CD4-positive, alpha-beta T cell treated with Interleukin-1 beta for 1 hour (primary cell): ENCODE measurements around the gene MRPS10.
A peak's percentile ranks its signal among the peaks of the same experiment; 100 is the strongest.
"Not testable (repeated sequence)": the region's sequence is repeated elsewhere in the genome, so short reads cannot be mapped to it uniquely, and the experiment has no call there.

Experiments used
- DNase-seq, 2 donors: peaks; one replicate each; pipeline ENCODE4 v3.0.0-alpha.2; 2020 to 2022

The MRPS10 gene

GRCh38 chr6:42204768-42205282, 12.8 kb downstream of the MRPS10 start:
- DNase-seq: no peak

DNA sequence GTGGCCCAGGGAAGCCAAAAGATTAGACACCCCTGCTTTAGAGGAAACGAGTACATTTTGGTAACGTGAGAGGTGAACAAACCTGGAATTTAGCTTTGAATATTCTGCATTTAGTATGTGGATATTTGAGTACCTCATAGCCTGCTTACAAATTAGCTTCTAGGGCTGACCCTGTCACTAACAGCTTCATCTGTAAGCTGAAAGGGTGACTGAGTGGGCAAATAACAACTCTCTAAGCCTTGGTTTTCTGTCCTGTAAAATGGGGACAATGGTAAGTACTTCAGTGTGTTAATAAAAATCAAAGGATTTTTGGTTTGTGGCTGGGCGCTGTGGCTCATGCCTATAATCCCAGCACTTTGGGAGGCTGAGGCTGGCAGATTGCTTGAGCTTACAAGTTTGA, 14.5 kb downstream of the MRPS10 start:
- no peak for DNase-seq

DNA sequence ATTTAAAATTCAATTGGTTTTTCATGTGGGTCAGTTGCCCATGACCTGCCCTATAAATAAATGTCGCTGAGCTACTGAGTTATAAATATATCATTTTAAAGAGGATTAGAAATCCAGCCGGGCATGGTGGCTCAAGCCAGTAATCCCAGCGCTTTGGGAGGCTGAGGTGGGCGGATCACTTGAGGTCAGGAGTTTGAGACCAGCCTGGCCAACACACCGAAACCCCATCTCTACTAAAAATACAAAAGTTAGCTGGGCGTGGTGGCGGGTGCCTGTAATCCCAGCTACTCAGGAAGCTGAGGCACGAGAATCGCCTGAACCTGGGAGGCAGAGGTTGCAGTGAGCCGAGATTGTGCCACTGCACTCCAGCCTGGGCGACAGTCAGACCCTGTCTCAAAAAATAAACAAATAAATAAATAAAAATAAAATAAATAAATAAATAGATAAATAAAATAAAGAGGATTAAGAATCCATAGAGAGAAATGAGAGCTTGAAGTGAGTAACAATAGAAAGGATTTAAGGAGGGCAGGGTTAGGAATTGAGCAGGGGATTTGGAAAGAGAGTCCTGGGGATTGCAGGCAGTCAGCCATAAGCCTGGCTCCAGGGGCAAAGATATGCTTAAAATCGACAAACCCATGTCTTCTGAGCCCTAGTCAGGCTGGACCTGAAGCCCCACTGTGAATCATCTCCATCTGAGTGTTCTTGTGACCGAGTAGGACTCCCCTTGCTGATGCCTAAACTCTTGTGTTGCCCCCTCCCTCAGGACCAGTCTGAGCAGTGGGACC, 15.3 kb downstream of the MRPS10 start:
- DNase-seq: not testable (repeated sequence)

GRCh38 chr6:42201382-42201781, 16.3 kb downstream of the MRPS10 start:
- DNase-seq: no peak

DNA sequence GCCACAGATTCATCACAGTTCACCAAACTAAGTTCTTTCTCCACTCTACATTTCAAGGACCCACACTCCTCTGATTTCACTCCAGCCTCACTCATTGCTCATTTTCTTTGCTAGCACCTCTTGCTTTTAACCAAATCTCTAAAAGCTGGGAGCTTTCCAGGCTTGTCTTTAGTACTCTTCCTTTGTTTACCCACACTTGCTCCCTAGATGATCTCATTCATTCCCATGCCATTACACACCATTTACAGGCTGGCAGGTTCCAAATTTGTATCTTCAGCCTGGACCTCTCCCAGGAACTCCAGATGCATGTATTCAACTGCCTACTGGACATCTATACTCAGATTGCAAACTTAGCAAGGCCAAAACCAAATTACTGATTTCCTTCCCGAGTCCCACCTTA, 17.6 kb downstream of the MRPS10 start:
- no peak for DNase-seq

- DNase-seq: no peak
Measured at GRCh38 chr6:42199106-42199981, 18.3 kb downstream of the MRPS10 start.

DNA sequence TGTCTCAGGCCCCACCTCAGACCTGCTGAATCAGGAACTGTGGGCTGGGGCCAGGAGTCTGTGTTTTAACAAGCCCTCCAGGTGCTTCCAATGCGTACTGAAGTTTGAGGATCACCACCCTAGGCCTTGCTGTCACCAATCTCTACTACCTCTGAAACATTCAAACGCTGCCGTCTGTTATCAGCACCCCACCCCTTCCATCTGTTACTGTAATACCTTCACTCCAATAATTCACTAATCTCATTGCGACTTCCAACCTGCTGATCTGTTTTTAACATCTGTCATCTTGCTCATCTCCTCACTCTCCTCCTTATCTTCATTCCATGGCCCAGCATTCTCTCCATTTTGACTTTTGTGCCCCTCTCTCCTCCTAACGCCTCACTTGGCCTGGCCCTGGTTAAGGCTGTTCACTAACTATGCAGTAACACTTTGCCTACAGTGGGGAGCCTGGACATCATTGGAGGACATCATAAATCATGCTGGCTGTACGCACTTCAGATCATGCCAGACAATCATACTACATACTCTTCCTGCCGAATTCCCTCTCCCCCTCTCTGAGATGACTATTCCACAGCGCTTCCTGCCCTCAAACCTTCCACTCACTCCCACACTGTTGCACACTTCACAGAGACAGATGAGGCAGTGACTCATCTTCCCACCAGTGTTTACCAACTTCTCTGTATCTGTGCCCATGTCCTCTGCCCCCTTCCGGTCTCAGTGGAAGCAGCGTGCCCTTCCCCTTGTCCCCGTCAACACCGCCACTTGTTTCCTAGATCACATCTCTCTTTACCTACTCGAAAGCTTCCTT, 19.9 kb downstream of the MRPS10 start:
- no peak for DNase-seq

GRCh38 chr6:42195415-42195814, 22.2 kb downstream of the MRPS10 start:
- no peak for DNase-seq

- DNase-seq: no peak
Measured at GRCh38 chr6:42194056-42194455, 23.6 kb downstream of the MRPS10 start.

GRCh38 chr6:42193491-42193894, 24.2 kb downstream of the MRPS10 start:
- DNase-seq: no peak

DNA sequence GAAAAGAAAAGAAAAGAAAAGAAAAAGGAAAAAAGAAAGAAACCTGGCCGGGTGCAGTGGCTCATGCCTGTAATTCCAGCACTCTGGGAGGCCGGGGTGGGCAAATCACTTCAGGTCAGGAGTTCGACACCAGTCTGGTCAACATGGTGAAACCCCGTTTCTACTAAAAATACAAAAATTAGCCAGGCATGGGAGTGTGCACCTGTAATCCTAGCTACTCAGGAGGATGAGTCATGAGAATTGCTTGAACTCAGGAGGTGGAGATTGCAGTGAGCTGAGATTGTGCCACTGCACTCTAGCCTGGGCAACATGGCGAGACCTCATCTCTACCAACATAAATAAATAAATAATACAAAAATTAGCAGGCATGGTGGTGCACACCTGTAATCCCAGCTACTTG, 25.3 kb downstream of the MRPS10 start:
- DNase-seq: not testable (repeated sequence)

DNA sequence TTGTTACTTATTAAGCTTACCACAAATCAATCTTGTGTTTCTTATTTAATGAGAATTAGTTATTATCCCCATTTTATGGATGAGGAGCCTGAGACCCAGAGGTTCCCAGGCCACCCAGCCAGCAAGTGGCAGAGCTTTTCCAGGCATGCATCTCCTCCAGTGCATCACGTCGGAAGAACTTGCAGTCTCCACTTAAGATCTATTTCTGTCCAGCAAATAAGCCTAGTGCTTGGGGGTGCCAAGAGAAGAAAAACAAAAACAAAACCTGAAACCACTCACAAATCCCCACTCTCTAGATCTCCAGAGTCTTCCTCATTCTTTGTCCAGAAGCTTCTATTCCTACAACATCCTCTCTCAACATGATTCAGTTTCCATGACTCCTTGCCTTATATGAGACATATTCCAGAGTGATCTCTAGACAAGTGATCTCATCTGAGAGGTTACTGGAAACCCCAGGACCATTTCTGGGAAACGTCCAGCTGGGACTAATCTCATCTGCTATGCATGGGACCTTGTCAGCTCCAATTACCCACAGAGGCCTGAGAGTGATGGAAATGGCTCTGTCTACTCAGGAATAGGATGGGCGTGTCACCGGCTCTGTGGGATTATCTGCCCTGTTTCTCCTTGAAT, 27.0 kb downstream of the MRPS10 start:
- no peak for DNase-seq

DNA sequence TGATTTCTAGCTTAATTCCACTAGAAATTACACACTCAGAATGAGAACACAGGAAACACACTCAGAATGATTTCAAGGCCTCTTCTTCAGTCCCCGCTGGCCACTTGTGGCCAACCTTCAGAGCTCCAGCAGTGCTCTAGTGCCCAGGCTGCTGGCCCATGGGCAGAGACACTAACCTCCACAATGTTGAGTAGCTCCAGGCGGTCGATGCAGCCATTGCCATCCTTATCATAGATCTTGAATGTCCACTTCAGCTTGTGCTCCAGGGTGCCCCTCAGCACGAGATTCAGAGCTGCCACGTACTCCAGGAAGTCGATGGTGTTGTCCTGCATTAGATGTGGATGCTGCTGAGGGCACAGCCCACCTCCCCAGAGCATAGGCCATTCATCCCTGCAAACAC, 29.3 kb downstream of the MRPS10 start:
- no peak for DNase-seq

DNA sequence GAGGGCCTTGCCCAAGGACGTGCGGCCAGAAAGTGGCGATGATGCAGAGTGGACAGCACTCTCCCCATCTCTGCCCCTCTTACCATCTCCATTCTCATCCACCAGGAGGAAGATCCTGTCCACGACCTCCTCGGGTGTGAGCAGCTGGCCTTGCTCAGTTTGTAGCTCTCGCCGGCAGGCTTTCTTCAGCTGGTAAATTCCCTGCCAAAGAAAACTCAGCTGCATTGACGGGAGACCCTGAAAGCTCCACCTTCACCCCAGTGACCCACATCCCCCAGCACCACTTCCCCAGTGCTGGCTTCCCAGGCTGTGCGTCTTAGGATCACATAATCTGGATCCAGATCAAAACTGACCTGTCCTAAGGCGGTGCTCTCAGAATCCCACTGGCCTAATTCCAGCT, 32.1 kb downstream of the MRPS10 start:
- no peak for DNase-seq

DNA sequence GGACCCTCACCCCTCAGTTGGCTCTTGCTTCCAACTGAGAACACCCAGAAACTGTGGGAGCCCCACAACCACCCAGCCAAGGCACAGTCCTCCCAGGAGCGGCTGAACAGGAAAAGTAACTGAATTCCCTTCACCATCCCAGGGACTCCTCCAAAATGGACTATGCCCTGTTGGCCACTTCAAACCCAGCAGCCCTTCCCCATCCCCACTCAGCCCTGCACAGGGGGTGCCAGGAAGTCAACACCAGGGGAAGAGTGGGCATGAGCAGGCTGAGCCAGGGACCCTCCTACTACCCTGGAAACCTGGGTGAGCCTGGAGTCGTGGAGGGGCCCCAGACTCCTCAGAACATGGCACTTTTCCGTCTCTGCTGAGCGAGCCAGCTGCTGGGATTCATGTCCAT, 33.2 kb downstream of the MRPS10 start:
- DNase-seq: no peak

GRCh38 chr6:42182101-42182500, 35.6 kb downstream of the MRPS10 start:
- DNase-seq: no peak

GRCh38 chr6:42179945-42180313, 37.7 kb downstream of the MRPS10 start:
- DNase-seq: no peak

- DNase-seq: no peak
Measured at GRCh38 chr6:42179261-42179944, 38.3 kb downstream of the MRPS10 start.

DNA sequence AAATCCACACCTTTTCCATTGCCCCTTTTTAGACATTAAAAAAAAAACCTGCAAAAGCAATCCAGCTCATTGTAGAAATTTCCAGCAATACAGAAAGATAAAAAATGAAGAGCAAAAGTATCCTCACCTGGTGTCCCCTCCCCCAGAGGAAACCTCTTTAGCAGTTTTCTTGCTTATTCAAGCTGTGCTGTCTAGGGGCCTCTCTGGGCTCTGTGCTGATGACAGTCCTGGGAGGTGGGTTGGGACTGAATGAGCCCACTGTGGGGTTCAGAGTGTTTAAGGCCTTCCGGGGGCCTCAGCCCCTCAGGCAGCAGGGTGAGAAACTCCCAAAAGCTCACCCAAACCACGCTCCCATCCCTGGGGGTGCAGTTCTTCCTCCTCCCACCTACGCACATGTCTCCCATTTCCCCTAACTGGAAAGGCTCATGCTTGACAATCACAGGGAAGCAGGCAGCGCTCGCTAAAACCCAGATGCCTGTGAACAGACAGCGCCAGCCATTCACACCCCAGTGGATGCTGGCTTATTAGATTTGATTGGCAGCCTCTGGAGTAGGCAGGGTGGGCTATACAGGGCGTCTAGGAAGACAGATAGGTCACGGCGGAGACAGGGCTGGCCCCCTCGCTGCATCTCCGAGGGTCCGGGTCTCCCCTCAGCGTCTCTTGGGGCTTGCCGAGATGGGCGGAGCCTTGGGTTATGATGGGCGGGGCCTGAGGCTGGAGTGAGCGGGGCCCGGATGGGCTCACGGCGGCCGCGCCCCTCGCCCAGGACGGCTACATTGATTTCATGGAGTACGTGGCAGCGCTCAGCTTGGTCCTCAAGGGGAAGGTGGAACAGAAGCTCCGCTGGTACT, 39.9 kb downstream of the MRPS10 start:
- DNase-seq: peak in 1 of 2 donors; percentile 2

DNA sequence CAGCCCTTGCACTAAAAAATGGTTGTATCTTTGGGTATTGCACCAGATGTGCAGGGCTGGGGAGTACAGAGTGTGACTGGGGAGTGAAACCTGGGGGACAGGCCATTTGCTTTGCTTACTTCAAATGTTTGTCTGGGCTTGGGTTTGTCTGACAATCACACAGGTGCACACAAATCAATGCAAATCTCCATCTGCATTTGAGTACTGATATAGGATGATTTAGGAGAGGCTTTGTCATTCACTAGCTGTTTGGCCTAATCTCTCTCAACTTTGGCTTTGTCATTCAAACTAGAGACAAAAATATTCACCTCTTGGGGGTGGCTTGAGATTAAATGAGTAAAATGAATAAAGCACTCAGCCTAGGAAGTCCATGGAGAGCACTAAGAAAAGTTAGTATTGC, 40.7 kb downstream of the MRPS10 start:
- DNase-seq: no peak

GRCh38 chr6:42175860-42176259, 41.8 kb downstream of the MRPS10 start:
- DNase-seq: no peak
